ENCODE data around the gene SERPINA6.

GRCh38 chr14:94354638-94355185 lies 31.6 kb upstream of the SERPINA6 start:
- TF ChIP-seq EP300 (IDR thresholded peaks at IDR 0.05) = no peak
- TF ChIP-seq CTCF (IDR thresholded peaks at IDR 0.05) = no peak
- no peak for TF ChIP-seq POLR2AphosphoS5 (IDR thresholded peaks at IDR 0.05)

Data from stomach (tissue), 4 donors.